HG03342 (cell line): ENCODE results near the gene ISX.
"Not testable (repeated sequence)": the region's sequence is repeated elsewhere in the genome, so short reads cannot be mapped to it uniquely, and the experiment has no call there.

Source experiments
- ATAC-seq: cut with Tn5 transposase; IDR thresholded peaks from one replicate; pipeline ENCODE4 v1.9.1; 2021; ENCODE audit warnings: mild to moderate bottlenecking, moderate library complexity; ENCODE audit not compliant: unreplicated experiment

ISX gene

GRCh38 chr22:35065796-35066218, at the start of gene ISX:
Gene ISX (plus strand): TSS chr22:35066158. CDS start chr22:35067088, 930 bp downstream.
- no peak for ATAC-seq

- no peak for ATAC-seq
These were observed 49.0 kb upstream of the ISX start for GRCh38 chr22:35016909-35017308.

DNA sequence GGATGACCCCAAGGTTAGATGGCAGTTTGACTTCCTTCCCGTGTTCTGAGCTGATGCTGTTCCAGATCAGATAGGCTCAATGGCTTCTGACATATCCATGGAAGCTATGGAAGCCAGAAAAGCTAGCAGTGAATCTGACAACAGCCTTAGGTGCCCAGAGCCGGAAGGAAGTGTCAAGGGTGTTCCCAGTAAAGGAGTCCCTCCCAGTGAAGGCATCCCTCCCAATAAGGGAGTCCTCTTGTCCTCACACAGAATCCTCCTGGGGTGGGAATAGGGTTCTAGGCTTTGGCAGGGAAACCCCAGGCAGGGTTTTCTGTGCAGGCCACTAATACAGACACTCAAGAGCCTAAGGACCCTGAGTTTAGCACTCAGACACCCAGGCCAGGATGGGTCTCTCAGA, 47.0 kb upstream of the ISX start:
- no peak for ATAC-seq

DNA sequence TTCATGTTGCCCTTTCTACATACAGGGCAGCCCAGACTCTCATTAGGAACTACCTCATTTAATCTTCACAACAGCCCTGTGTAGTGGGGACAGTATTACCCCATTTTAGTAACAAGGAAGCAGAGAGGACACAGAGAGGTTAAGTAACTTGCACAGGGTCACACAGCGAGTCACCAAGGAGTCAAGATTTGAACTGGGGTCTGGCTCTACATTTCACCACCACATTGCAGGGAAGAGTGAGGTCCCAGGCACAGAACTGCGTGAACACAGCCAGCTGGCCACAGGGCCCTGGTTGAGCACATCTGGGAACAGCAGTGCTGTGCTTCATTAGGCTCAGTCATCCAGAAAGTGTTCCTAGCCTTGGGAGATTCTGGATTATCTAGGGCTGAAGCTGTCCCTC, 45.4 kb upstream of the ISX start:
- ATAC-seq, result no peak

DNA sequence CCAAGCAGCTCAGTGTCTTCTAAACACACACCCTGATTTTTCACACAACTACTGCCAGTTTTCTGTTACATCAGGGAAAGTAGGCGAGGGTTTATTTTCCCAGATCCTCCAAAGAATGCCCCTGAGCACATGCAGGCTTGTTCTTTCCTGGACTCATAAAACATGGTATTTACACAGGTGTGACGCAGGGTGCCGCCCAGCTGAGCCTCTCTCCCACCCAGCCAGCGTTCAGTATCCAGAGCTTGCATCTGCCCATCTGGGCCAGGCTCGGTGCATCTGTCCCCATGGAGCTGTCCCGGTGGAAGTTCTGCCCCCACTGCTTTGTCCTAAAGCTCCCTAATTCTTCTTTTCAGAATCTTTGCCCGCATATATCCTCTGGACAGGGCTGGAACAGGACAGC, 44.8 kb upstream of the ISX start:
- ATAC-seq, result no peak

- no peak for ATAC-seq
These were observed 43.7 kb upstream of the ISX start for GRCh38 chr22:35022291-35022690.

DNA sequence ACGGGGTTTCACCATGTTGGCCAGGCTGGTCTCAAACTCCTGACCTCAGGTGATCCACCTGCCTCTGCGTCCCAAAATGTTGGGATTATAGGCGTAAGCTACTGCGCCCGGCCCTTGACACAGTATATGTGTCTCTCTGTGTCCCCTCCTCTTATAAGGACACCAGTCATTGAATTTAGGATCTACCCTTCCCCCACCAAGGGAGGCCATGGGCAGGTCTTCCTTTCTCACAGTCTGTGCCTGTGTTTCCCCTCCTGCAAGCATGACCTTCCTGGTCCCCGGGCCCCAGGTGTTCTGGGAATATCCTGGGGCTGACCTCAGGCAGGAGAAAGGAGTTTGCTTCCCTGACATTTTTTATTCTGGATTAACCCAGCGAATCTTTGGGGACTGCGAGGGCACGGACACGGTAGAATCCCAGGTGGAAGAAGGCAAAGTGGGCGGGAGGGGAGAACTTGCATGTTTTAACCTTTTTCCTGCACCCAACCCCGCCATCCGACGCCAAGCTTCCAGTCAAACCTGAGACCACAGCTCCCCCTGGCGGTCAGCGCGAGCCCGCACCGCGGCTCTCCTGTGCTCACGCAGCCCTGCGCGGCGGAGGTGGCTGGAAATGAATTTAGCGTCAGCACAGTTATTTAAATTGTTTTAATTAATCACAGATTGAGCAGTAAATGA, 42.1 kb upstream of the ISX start:
- no peak for ATAC-seq

DNA sequence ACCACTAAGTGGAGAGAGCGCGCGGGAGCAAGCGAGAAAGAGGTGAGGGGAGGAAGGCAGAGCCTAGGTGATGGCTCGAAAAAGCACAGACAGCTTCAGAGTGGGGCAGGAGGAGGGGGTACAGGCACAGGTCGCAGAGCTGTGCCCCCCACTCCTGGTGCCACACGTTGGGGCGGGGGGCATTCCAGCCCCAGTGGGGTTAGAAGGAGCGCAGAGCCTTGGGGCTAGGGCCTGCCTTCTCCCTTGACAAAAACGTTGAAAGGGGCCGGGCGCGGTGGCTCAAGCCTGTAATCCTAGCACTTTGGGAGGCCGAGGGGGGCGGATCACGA, 41.6 kb upstream of the ISX start:
- ATAC-seq, result no peak

- ATAC-seq, result not testable (repeated sequence)
These were observed 35.8 kb upstream of the ISX start for GRCh38 chr22:35030112-35030511.

GRCh38 chr22:35032571-35032970, 33.4 kb upstream of the ISX start:
- ATAC-seq, result no peak

GRCh38 chr22:35033635-35034296, 32.2 kb upstream of the ISX start:
- ATAC-seq, result no peak

GRCh38 chr22:35034963-35035362, 31.0 kb upstream of the ISX start:
- no peak for ATAC-seq

DNA sequence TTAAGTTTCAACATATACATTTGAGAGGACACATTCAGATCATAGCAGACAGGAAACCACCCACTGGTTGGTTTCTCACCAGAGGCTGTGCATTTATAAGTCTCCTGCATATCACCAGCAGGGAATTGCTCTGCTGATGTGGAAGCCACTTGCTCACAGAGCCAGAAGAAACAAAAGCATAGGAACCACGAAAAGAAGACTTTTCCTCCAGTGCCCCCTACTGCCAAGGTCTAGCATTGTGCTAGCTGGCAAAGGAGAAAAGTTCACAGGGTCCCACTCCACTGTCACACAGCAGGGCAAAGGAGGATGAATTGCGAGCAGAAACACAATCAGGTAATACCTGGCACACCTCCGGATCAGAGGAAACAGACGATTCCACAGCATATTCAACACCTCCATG, 28.9 kb upstream of the ISX start:
- no peak for ATAC-seq

- no peak for ATAC-seq
These were observed 26.3 kb upstream of the ISX start for GRCh38 chr22:35039625-35040024.

- no peak for ATAC-seq
These were observed 22.6 kb upstream of the ISX start for GRCh38 chr22:35043252-35043933.

DNA sequence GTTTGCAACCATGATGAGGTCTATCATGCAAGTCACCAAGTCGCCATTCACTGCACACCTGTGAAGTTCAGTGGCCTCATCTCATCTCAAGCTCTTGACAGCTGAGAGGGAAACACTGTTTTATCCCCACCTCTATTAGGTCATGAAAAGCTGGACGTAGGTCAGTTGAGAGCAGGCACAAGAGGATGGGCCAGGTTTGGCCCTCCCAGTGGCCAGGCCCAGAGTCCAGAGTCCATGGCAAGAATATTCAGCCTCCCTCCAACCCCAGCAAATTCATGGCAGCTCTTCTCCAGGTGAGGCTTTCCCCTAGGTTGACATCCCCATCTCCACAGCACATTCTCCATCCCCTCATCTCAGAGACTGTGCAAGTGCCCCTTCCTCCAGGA, 22.0 kb upstream of the ISX start:
- ATAC-seq, result no peak

DNA sequence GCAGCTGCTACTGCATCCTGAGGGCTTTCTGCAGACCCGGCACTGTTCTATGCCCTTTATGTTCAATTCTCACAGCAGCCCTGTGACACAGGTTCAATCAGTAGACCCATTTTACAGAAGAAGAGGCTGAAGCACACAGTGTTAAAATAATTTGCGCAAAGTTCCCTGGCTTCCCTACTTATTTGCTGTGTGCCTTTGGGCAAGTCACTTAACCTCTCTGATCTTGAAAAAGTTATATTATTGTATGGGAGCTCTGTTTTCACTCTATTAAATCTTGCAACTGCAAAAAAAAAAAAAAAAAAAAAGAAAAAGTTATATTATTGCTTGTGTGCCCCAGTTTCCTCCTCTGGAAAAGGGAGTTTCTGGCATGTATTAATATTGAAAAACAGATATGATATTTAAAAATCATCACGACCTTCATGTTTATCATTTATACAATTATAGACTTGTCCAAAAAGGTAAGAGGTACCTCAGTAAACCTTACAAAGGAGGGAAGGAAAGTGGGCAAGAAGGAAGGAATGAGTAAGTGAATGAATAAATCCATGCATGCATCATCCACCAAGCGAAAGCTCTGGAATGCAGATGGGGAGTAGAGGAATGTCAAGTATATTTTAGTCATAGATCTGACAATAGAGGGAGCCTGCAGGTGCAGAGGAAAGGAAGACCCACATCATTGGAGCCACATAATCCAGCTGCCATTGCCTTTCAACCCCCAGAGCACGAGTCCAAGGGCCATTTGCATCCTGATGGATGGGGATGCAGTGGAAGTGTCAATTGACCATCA, 21.2 kb upstream of the ISX start:
- ATAC-seq, result no peak

- no peak for ATAC-seq
These were observed 20.5 kb upstream of the ISX start for GRCh38 chr22:35045451-35045850.

GRCh38 chr22:35046744-35047462, 19.1 kb upstream of the ISX start:
- no peak for ATAC-seq

- ATAC-seq, result not testable (repeated sequence)
These were observed 15.9 kb upstream of the ISX start for GRCh38 chr22:35050038-35050437.

- no peak for ATAC-seq
These were observed 14.9 kb upstream of the ISX start for GRCh38 chr22:35051013-35051535.
